Heart right ventricle (tissue), 16 donors: ENCODE data around the gene ZNF148. TPM values are rescaled to one million over a fixed set of nuclear protein-coding genes. Genes with fewer than 3 reads are reported as not detected.

Source experiments
- ATAC-seq, 8 donors: fragments of 200-7000 bp; cut with Tn5 transposase; one replicate each; pipeline ENCODE4 v1.9.1; 2020; ENCODE audit warnings: mild to moderate bottlenecking in 8 of 8, moderate library complexity in 8 of 8, moderate number of reproducible peaks in 1 of 8
- DNase-seq, 2 donors: peaks; one replicate each; pipeline ENCODE4 v3.0.0-alpha.2; 2020
- H3K27ac ChIP-seq, 10 donors: fragments of 200-600 bp; sonication (generic) in 2 of 10; one replicate each; pipeline versions ENCODE4 v1.5.0 to v1.8.0; 2020 to 2022; ENCODE audit warnings: mild to moderate bottlenecking in 3 of 10
- H3K27me3 ChIP-seq, 7 donors: fragments of 200-600 bp; one replicate each; pipeline ENCODE4 v1.8.0; 2021 to 2022; ENCODE audit warnings: mild to moderate bottlenecking in 2 of 7
- H3K36me3 ChIP-seq, 9 donors: fragments of 200-600 bp; sonication (generic) in 1 of 9; one replicate each; pipeline versions ENCODE4 v1.5.0 to v1.8.0; 2020 to 2022; ENCODE audit warnings: mild to moderate bottlenecking in 2 of 9
- H3K4me1 ChIP-seq, 9 donors: fragments of 200-600 bp; sonication (generic) in 1 of 9; one replicate each; pipeline versions ENCODE4 v1.5.0 to v1.8.0; 2020 to 2022; ENCODE audit warnings: mild to moderate bottlenecking in 4 of 9
- H3K4me3 ChIP-seq, 10 donors: fragments of 200-600 bp; sonication (generic) in 2 of 10; one replicate each; pipeline versions ENCODE4 v1.5.0 to v1.8.0; 2020 to 2022; ENCODE audit warnings: mild to moderate bottlenecking in 7 of 10, moderate library complexity in 2 of 10
- H3K9me3 ChIP-seq, 11 donors: fragments of 200-600 bp in 10 of 11; sonication (generic) in 2 of 11; one replicate each; pipeline versions ENCODE4 v1.5.0 to v1.8.0; 2013 to 2022; ENCODE audit warnings: mild to moderate bottlenecking in 2 of 11, control low read depth in 1 of 11, moderate library complexity in 1 of 11
- WGBS, 2 donors: extraction: QIAGEN DNeasy Blood & Tissue Kit; methylation state at CpG; one replicate each; pipeline ENCODE4 v1.1.7; 2013; ENCODE audit warnings: inconsistent platforms in 1 of 2; 5-methylcytosine and 5-hydroxymethylcytosine counted together
- intact Hi-C, 10 donors: fragments of 100-400 bp; cut with DNase I; formaldehyde crosslinking; loops; one replicate each; pipeline versions ENCODE4 v1.11.1 to v1.14.2; 2022
- polyA plus RNA-seq, 2 donors: library from polyadenylated mRNA; stranded (reverse); fragments of 200-250 nt; gene quantifications; one replicate each; pipeline ENCODE4 v1.2.3, GENCODE V29; 2013
- total RNA-seq, 10 donors: library from RNA; stranded (reverse); fragmentation: NEBNext Ultra II Directional in 3 of 10; extraction: Animal tissue kit (Norgen Biotek cat#: 25700) in 3 of 10; gene quantifications; one replicate each; pipeline versions ENCODE4 v1.2.1 to v1.2.4, GENCODE V29; 2021 to 2023
- TF ChIP-seq, protein P1 (sequence below), 9 donors: fragments of 200-600 bp; sonication (generic) in 2 of 9; IDR thresholded peaks; one replicate each; pipeline versions ENCODE4 v1.5.0 to v1.8.0; 2021 to 2022; ENCODE audit warnings: antibody characterized with exemption in 9 of 9, mild to moderate bottlenecking in 5 of 9, moderate library complexity in 1 of 9
- donor health status: Arrhythmogenic right ventricular cardiomyopathy.
- donor health status: ischemic (EF 13 %, LVEDD 7.1; RV severe dilation, severe dysfunction).
- donor health status: healthy with polysubstance abuse.
- donor health status: DM: no; HTN: yes; CAD: no.
- donor health status: DM: no; HTN: no; CAD: no.
- donor health status: ischemic (EF 25% LVEDD 6.9; RV normal size, moderate dysfunction).
- donor health status: ischemic (EF 25% LVEDD 5.7; RV mildly dilated, moderate dysfunction).
- donor health status: healthy.
- donor health status: DM: yes; HTN: yes; CAD: no.
- donor health status: Ischemic cardiomyopathy.
- donor health status: ischemic (EF 35%, LVEDD 5.7; RV mildly dilated, moderate dysfunction).
- donor health status: nonischemic (EF 11% LVEDD 7.7; RV severe dilation, severe dysfunction).
- donor health status: DM: yes; HTN: yes; CAD: no.
- donor health status: PGD.
- donor health status: ischemic (EF 29% LVEDD 5.4; RV normal size, mild dysfunction).
- donor health status: nonischemic (EF 23%, LVEDD 6.1; RV moderate dilation, normal function).

The ZNF148 gene
- total and polyA plus RNA-seq, 12 donors: 2.9 to 59.6 (median 44.7) TPM

DNA sequence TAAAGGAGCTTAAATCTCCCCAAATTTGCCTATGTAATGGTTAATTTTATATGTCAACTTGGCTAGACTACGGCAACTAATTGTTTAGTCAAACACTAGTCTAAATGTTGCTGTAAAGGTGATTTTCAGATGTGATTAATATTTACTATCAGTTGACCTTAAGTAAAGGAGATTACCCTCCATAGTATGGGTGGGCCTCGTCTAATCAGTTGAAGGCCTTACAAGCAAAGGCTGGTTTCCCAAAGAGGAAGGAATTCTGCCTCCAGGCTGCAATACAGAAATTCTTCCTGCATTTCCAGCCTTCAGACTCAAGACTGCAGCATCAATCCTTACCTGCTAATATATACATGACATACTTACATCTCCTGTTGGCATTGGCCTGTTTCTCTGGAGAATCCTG lies 186.2 kb downstream of the ZNF148 start:
- intact Hi-C loops: no loop called here
- no peak for ATAC-seq
- TF ChIP-seq, protein P1, sequence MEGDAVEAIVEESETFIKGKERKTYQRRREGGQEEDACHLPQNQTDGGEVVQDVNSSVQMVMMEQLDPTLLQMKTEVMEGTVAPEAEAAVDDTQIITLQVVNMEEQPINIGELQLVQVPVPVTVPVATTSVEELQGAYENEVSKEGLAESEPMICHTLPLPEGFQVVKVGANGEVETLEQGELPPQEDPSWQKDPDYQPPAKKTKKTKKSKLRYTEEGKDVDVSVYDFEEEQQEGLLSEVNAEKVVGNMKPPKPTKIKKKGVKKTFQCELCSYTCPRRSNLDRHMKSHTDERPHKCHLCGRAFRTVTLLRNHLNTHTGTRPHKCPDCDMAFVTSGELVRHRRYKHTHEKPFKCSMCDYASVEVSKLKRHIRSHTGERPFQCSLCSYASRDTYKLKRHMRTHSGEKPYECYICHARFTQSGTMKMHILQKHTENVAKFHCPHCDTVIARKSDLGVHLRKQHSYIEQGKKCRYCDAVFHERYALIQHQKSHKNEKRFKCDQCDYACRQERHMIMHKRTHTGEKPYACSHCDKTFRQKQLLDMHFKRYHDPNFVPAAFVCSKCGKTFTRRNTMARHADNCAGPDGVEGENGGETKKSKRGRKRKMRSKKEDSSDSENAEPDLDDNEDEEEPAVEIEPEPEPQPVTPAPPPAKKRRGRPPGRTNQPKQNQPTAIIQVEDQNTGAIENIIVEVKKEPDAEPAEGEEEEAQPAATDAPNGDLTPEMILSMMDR (IDR thresholded peaks at IDR 0.05): no peak
- H3K9me3 ChIP-seq: no peaks in the 10 kb centered on the region
- no peak for DNase-seq
- no peak overlapping the region for H3K27ac ChIP-seq
- no peaks in the 10 kb centered on the region for H3K36me3 ChIP-seq
- peaks cover 0 to 13% (median 3%) of the 10 kb centered on the region in 9 donors for H3K4me1 ChIP-seq
- WGBS, 2 donors: 97 to 99% methylated on average over 2 of the region's 2 CpGs
- H3K27me3 ChIP-seq: no peaks in the 10 kb centered on the region
- no peak overlapping the region for H3K4me3 ChIP-seq

DNA sequence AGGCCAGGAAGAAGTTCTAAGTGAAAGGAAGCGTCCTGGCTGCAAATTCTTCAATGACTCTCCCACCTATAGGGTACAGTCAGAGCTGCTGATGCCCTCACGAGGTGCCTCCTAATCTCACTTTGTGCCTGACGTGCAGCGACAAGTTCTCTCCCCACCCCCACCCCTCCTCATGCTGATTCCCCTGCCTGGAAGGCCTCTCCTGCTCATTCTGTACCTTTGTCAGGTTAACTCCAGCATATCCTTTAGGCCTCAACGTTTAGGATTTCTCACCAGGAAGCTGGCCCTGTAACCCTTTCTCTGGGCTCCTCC lies 187.6 kb downstream of the ZNF148 start:
- no peaks in the 10 kb centered on the region for H3K9me3 ChIP-seq
- TF ChIP-seq, protein P1 (IDR thresholded peaks at IDR 0.05): no peak
- H3K36me3 ChIP-seq: no peaks in the 10 kb centered on the region
- no peak overlapping the region for H3K4me3 ChIP-seq
- 60 to 68% methylated on average over 5 of the region's 5 CpGs for WGBS, 2 donors
- intact Hi-C loops: no loop called here
- no peaks in the 10 kb centered on the region for H3K27me3 ChIP-seq
- no peak overlapping the region for H3K27ac ChIP-seq
- H3K4me1 ChIP-seq: peaks cover 0 to 13% (median 3%) of the 10 kb centered on the region in 9 donors
- ATAC-seq (no peak), DNase-seq (no peak)

- 92 to 93% methylated on average over 20 of the region's 20 CpGs for WGBS, 2 donors
- H3K9me3 ChIP-seq: no peaks in the 10 kb centered on the region
- DNase-seq: no peak
- intact Hi-C loops: no loop called here
- H3K4me1 ChIP-seq: peaks cover 0 to 13% (median 3%) of the 10 kb centered on the region in 9 donors
- no peak for ATAC-seq
- H3K4me3 ChIP-seq: no peak overlapping the region
- H3K27me3 ChIP-seq: no peaks in the 10 kb centered on the region
- H3K36me3 ChIP-seq: no peaks in the 10 kb centered on the region
- TF ChIP-seq, protein P1 (IDR thresholded peaks at IDR 0.05): no peak
- no peak overlapping the region for H3K27ac ChIP-seq
Measured at GRCh38 chr3:125186800-125187598, 188.1 kb downstream of the ZNF148 start.

- ATAC-seq (peak in 4 of 8 donors; percentile 42 to 68 (median 56)), DNase-seq (no peak)
- TF ChIP-seq, protein P1 (IDR thresholded peaks at IDR 0.05): no peak
- H3K27me3 ChIP-seq: no peaks in the 10 kb centered on the region
- intact Hi-C loops: no loop called here
- no peak overlapping the region for H3K4me3 ChIP-seq
- no peaks in the 10 kb centered on the region for H3K9me3 ChIP-seq
- H3K4me1 ChIP-seq: peaks cover 0 to 13% (median 3%) of the 10 kb centered on the region in 9 donors
- no peaks in the 10 kb centered on the region for H3K36me3 ChIP-seq
- H3K27ac ChIP-seq: no peak overlapping the region
- 59 to 66% methylated on average over 10 of the region's 10 CpGs for WGBS, 2 donors
Measured at GRCh38 chr3:125186261-125186787, 188.8 kb downstream of the ZNF148 start.
